Ectodermal cell (in vitro differentiated cells): ENCODE measurements around the gene ZNF277.
A peak's percentile ranks its signal among the peaks of the same experiment; 100 is the strongest.

ENCODE experiments used
- H3K27ac ChIP-seq: 2 replicates; pipeline ENCODE4 v1.7.0; 2013; ENCODE audit warnings: mild to moderate bottlenecking, low read depth, low read length; ENCODE audit not compliant: insufficient read depth, poor library complexity, severe bottlenecking
- H3K27me3 ChIP-seq: 2 replicates; pipeline ENCODE4 v1.7.0; 2013; ENCODE audit warnings: mild to moderate bottlenecking, low read length; ENCODE audit not compliant: insufficient read depth, control insufficient read depth, poor library complexity, severe bottlenecking
- H3K36me3 ChIP-seq: one replicate; pipeline ENCODE4 v1.7.0; 2013; ENCODE audit warnings: low read length; ENCODE audit not compliant: control insufficient read depth, insufficient read depth
- H3K4me1 ChIP-seq: one replicate; pipeline ENCODE4 v1.7.0; 2013; ENCODE audit warnings: low read length; ENCODE audit not compliant: control insufficient read depth, insufficient read depth
- H3K4me3 ChIP-seq: 2 replicates; pipeline ENCODE4 v1.7.0; 2013; ENCODE audit warnings: low read depth, low read length, control low read depth; ENCODE audit not compliant: insufficient read depth
- H3K9me3 ChIP-seq: 2 replicates; pipeline ENCODE4 v1.7.0; 2013; ENCODE audit warnings: mild to moderate bottlenecking, low read length, moderate library complexity; ENCODE audit not compliant: control insufficient read depth
- WGBS, 2 experiments: methylation state at CpG; one replicate each; pipeline ENCODE4 v1.1.7; 2013; ENCODE audit warnings: missing lambda C conversion rate in 2 of 2; 5-methylcytosine and 5-hydroxymethylcytosine counted together

The ZNF277 gene

DNA sequence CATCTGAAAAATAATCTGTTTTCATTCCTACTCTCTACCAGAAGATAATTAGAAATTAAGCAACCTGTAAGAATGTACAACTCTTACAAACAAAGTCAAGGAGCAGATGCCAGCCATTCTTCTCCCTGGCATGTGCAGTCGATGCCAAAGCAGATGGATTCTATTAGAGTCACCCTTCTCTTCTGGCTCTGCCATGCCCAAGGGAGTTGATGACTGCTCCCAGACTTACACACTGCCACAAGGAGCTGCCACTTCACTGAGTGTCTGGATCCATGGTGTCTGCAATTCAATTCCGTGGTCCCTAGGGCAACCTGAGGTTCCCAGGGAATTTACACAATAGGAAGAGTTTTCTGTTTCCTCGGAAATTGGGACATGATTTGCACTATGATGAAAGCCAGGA is 154.7 kb downstream of the ZNF277 start:
- 95 to 96% methylated on average over 3 of the region's 3 CpGs for WGBS, 2 experiments

GRCh38 chr7:112362053-112362650 is 155.7 kb downstream of the ZNF277 start:
- H3K4me3 ChIP-seq: no peak overlapping the region
- peaks cover 18% of the 10 kb centered on the region for H3K4me1 ChIP-seq
- H3K27me3 ChIP-seq: no peaks in the 10 kb centered on the region
- H3K36me3 ChIP-seq: no peaks in the 10 kb centered on the region
- 95 to 100% methylated on average over 2 of the region's 2 CpGs for WGBS, 2 experiments
- H3K9me3 ChIP-seq: no peaks in the 10 kb centered on the region
- H3K27ac ChIP-seq: no peak overlapping the region

More for the DNA sequence above, 154.7 kb downstream of the ZNF277 start:
- Histone ChIP-seq H3K36me3 (no peaks in the 10 kb centered on the region), H3K27ac (no peak overlapping the region), H3K4me1 (peaks cover 18% of the 10 kb centered on the region), H3K4me3 (no peak overlapping the region), H3K9me3 (no peaks in the 10 kb centered on the region), H3K27me3 (no peaks in the 10 kb centered on the region)

DNA sequence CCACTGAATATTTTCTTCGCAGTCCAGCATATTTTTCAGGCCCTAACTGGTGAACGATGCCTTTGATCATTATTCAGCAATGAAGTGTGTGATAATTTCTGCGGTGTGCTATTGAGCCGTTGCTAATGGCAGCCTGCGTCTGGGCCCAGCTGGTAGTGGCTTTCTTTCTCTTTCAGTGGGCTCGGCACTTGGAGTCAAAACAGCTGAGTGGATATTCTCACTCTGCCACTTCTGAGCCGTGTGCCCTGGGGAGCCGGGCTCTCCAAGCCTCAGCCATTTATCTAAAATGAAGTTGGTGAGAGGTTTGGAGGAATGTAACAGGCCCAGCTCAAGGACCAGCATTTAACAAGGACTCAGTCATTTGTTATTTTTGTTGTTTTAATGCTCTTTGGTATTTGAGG is 156.2 kb downstream of the ZNF277 start:
- H3K4me1 ChIP-seq: peaks cover 18% of the 10 kb centered on the region
- no peaks in the 10 kb centered on the region for H3K9me3 ChIP-seq
- 72 to 75% methylated on average over 8 of the region's 8 CpGs for WGBS, 2 experiments
- no peaks in the 10 kb centered on the region for H3K27me3 ChIP-seq
- no peaks in the 10 kb centered on the region for H3K36me3 ChIP-seq
- H3K4me3 ChIP-seq: no peak overlapping the region
- H3K27ac ChIP-seq: peak overlapping the region; percentile 53

DNA sequence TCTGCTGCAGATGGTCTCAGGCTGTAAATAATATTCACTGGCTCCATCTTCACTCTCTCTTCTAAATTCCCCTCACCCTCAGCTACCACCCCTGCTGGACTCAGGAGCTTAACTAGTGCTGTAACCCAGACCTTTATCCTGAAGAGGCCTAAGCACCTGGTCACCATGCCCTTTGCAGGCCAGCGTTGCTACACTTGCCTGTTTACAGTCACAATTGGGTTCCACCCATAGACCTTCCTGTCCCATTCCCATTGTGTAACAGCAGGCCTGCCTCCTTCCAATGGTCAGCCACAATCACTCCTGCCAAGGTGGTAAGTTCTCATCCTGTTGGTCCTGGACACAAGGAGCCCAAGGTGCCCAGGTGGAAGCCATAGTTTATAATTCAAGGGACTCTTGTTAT is 157.9 kb downstream of the ZNF277 start:
- Histone ChIP-seq H3K4me3 (no peak overlapping the region), H3K27me3 (no peaks in the 10 kb centered on the region), H3K4me1 (peaks cover 18% of the 10 kb centered on the region), H3K9me3 (no peaks in the 10 kb centered on the region), H3K27ac (no peak overlapping the region), H3K36me3 (no peaks in the 10 kb centered on the region)
- 88 to 93% methylated on average over 1 of the region's 1 CpG for WGBS, 2 experiments

DNA sequence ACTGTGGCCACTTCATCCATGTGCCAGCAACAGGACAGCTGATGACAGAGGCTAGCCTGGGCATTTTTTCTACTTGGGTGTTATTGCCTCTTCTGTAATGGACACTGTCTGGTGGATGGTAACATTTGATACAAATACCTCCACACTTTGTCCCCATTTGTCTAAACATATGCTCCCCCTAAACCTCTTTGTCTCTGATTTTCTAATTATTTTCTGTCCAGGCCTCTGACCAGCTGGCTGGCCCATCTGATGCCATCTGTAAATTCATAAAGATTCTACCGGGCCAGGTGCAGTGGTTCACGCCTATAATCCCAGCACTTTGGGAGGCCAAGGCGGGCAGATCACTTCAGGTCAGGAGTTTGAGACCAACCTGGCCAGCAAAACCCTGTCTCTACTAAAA is 159.1 kb downstream of the ZNF277 start:
- peaks cover 18% of the 10 kb centered on the region for H3K4me1 ChIP-seq
- no peaks in the 10 kb centered on the region for H3K9me3 ChIP-seq
- no peaks in the 10 kb centered on the region for H3K36me3 ChIP-seq
- no peak overlapping the region for H3K4me3 ChIP-seq
- H3K27me3 ChIP-seq: no peaks in the 10 kb centered on the region
- no peak overlapping the region for H3K27ac ChIP-seq
- 87 to 93% methylated on average over 3 of the region's 3 CpGs for WGBS, 2 experiments

DNA sequence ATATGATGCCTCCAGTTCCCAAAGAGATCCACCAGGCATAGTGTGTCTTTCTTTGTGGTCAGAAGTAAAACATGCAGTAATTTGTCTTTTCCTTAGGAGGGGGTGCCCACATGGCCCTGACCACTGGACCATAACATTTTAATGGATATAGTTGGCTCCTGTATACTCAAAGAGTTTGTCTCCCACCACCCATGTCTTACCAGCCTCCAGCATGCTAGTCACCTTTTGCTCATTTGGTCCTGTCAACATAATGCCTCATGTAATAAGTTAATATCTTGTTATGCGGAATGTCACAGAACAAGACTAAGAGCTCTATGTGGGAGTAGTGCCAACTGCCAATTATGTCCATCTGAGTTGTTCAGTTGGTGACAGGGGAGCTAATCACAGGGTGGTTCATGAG is 160.4 kb downstream of the ZNF277 start:
- H3K27me3 ChIP-seq: no peaks in the 10 kb centered on the region
- WGBS, 2 experiments: 89 to 96% methylated on average over 1 of the region's 1 CpG
- H3K4me3 ChIP-seq: no peak overlapping the region
- no peaks in the 10 kb centered on the region for H3K36me3 ChIP-seq
- H3K27ac ChIP-seq: no peak overlapping the region
- peaks cover 18% of the 10 kb centered on the region for H3K4me1 ChIP-seq
- no peaks in the 10 kb centered on the region for H3K9me3 ChIP-seq

DNA sequence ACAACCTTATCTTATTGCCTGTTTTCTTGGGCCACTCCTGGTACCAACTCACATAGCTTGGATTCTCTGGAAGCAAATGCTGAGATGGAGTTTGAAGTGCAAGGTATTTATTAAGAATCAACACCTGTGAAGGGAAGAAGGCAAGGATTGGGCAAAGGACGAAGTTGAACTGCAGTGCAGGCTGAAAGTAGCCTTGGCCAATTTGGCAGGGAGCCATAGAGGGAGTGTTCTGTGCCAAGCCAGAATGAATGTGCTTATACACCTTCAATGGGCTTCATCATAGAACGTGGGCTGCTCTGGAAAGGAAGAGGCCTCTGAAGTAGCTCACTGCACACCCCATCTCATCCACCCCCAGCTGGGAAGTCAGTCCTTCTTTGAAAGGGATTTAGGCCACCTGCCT is 163.9 kb downstream of the ZNF277 start:
- Histone ChIP-seq H3K9me3 (no peaks in the 10 kb centered on the region), H3K27ac (no peak overlapping the region), H3K4me3 (no peak overlapping the region), H3K27me3 (no peaks in the 10 kb centered on the region), H3K36me3 (no peaks in the 10 kb centered on the region), H3K4me1 (no peaks in the 10 kb centered on the region)
- 64 to 76% methylated on average over 2 of the region's 2 CpGs for WGBS, 2 experiments

- no peaks in the 10 kb centered on the region for H3K27me3 ChIP-seq
- H3K4me1 ChIP-seq: no peaks in the 10 kb centered on the region
- no peak overlapping the region for H3K27ac ChIP-seq
- 85 to 86% methylated on average over 2 of the region's 2 CpGs for WGBS, 2 experiments
- no peaks in the 10 kb centered on the region for H3K36me3 ChIP-seq
- H3K4me3 ChIP-seq: no peak overlapping the region
- no peaks in the 10 kb centered on the region for H3K9me3 ChIP-seq
Observed at GRCh38 chr7:112371701-112372100, 165.2 kb downstream of the ZNF277 start.

GRCh38 chr7:112372101-112372500 is 165.6 kb downstream of the ZNF277 start:
- Histone ChIP-seq H3K9me3 (no peaks in the 10 kb centered on the region), H3K4me1 (no peaks in the 10 kb centered on the region), H3K27me3 (no peaks in the 10 kb centered on the region), H3K36me3 (no peaks in the 10 kb centered on the region), H3K27ac (no peak overlapping the region), H3K4me3 (no peak overlapping the region)
- WGBS, 2 experiments: 93 to 100% methylated on average over 1 of the region's 1 CpG

DNA sequence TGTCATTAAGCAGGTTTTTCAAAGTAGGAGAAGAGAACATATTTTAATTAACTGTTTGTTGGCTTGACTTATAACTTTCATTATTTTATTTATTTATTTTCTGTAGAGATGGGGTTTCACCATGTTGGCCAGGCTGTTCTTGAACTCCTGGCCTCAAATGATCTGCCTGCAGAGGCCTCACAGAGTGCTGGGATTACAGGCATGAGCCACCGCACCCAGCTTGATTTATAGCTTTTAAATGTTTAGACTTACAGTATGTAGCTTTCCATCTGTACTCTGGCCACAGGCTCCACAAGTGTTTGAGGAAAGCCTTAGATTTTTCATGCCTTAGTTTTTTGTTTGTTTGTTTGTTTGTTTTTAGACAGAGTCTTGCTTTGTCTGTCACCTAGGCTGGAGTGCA is 171.1 kb downstream of the ZNF277 start:
- H3K36me3 ChIP-seq: no peaks in the 10 kb centered on the region
- H3K4me3 ChIP-seq: no peak overlapping the region
- H3K27ac ChIP-seq: no peak overlapping the region
- H3K27me3 ChIP-seq: no peaks in the 10 kb centered on the region
- 92 to 94% methylated on average over 1 of the region's 1 CpG for WGBS, 2 experiments
- no peaks in the 10 kb centered on the region for H3K9me3 ChIP-seq
- H3K4me1 ChIP-seq: no peaks in the 10 kb centered on the region
